ENCODE results near the gene LARGE1. TPM values are rescaled to one million over a fixed set of nuclear protein-coding genes. Genes with fewer than 3 reads are reported as not detected.

Gene LARGE1
- total RNA-seq, 2 donors from 2014 or later: 80.5 to 101 TPM

DNA sequence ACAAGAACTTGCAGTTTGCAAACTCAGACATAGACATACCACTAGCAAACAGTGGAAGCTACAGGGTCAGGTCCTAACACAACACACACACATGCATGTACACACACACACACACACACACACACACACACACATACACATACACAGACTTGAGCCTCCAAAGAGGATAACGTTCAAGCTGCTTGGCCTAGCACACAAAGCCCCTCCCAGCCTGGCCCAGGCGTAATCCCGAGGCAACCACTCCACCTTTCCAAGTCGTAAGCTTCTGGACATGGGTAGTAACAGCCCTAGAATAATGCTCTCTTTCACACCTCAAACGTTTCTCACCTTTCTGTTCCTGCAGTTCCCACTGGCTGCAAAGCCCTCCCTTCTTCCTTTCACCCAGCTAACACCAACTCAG, 88.6 kb downstream of the LARGE1 start:
- DNase-seq (ENCODE audit: low spot score): no peak
- Histone ChIP-seq H3K9me3 (no peaks in the 10 kb centered on the region), H3K27ac (peak overlapping the region; percentile 64 to 68), H3K27me3 (no peaks in the 10 kb centered on the region), H3K4me3 (no peak overlapping the region), H3K4me1 (peaks cover 0 to 54% of the 10 kb centered on the region in 2 donors), H3K36me3 (no peaks in the 10 kb centered on the region)
- TF ChIP-seq, protein P1, sequence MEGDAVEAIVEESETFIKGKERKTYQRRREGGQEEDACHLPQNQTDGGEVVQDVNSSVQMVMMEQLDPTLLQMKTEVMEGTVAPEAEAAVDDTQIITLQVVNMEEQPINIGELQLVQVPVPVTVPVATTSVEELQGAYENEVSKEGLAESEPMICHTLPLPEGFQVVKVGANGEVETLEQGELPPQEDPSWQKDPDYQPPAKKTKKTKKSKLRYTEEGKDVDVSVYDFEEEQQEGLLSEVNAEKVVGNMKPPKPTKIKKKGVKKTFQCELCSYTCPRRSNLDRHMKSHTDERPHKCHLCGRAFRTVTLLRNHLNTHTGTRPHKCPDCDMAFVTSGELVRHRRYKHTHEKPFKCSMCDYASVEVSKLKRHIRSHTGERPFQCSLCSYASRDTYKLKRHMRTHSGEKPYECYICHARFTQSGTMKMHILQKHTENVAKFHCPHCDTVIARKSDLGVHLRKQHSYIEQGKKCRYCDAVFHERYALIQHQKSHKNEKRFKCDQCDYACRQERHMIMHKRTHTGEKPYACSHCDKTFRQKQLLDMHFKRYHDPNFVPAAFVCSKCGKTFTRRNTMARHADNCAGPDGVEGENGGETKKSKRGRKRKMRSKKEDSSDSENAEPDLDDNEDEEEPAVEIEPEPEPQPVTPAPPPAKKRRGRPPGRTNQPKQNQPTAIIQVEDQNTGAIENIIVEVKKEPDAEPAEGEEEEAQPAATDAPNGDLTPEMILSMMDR (IDR thresholded peaks at IDR 0.05): no peak

DNA sequence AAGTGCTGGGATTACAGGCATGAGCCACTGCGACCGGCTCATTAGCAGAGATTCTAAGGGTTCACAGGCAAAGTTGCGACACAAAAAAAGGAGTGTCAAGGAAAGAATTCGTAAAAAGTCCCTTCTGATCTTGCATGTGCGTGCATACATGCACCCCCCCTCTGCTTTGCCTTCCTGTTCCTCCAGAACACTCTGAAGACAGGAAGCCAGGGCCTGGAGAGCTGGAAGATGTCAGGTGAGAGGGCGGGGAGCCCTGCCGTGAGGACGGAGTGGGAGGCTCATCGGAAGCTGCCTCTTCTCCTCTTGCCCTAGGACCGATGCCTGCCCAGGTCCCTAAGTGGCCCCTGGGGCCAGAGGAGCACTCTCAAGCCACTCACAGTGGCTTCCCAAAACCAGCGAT, 89.1 kb downstream of the LARGE1 start:
- no peak overlapping the region for H3K4me3 ChIP-seq
- H3K27me3 ChIP-seq: no peaks in the 10 kb centered on the region
- H3K9me3 ChIP-seq: no peaks in the 10 kb centered on the region
- H3K27ac ChIP-seq: peak overlapping the region; percentile 64 to 68
- H3K4me1 ChIP-seq: peaks cover 0 to 49% of the 10 kb centered on the region in 2 donors
- no peaks in the 10 kb centered on the region for H3K36me3 ChIP-seq
- TF ChIP-seq, protein P1 (IDR thresholded peaks at IDR 0.05): no peak
- no peak for DNase-seq (ENCODE audit: low spot score)

DNA sequence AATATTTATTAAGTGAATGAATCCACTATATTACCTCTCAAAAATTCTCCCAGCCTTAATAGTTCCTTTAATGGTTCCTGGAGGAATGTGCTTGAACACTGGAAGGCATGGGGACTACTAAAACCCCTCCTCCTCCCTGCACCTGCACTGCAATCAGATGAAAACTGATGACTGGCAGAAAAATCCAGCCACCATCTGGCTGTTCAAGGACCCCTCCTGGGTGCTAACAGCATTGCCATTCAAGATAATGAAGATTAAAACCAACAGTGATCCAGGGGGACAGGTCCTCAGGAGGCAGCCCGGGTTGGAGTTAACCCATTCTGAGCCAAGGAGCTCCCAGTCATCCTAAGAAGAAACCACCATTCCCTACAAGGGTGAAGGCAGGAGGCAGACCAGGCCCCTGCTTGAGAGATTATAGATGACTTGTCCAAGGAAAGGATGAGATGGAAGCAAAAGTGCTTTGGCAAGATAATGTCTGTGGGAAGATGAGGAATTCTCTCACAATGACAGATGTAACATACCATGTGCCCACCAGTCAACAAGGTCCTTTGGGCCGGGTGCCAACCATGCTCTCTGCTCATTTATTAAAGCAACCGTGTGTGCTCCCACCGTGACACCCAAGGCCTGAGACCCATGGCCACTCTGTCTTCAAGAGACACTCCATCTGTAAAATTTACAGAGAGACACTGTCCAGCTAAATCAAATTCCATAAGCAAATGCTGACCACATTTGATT, 90.6 kb downstream of the LARGE1 start:
- TF ChIP-seq, protein P1 (IDR thresholded peaks at IDR 0.05): no peak
- H3K4me3 ChIP-seq: no peak overlapping the region
- H3K4me1 ChIP-seq: peaks cover 0 to 42% of the 10 kb centered on the region in 2 donors
- no peaks in the 10 kb centered on the region for H3K9me3 ChIP-seq
- H3K27me3 ChIP-seq: no peaks in the 10 kb centered on the region
- H3K36me3 ChIP-seq: no peaks in the 10 kb centered on the region
- no peak for DNase-seq (ENCODE audit: low spot score)
- H3K27ac ChIP-seq: no peak overlapping the region

DNA sequence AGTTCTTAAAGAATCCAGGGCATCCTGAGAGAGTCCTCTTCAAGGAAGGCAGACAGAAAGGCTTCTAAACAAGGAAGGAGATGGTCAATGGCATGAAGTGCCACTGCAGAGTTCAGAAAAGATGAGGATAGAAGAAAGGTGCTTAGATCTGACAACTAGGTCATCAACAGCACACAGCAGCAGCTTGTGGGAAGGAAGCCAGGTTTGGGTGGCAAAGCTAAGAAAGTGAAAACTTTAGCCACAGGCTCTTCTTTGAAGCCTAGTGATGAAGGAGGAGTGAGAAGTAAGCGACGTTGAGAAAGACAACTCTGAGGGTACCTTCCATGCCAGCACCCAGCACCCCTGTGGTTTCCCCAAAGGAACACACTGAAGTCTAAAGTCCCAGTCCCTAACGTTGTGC, 92.0 kb downstream of the LARGE1 start:
- Histone ChIP-seq H3K36me3 (no peaks in the 10 kb centered on the region), H3K9me3 (no peaks in the 10 kb centered on the region), H3K27ac (no peak overlapping the region), H3K27me3 (no peaks in the 10 kb centered on the region), H3K4me1 (peaks cover 0 to 41% of the 10 kb centered on the region in 2 donors), H3K4me3 (no peak overlapping the region)
- DNase-seq (ENCODE audit: low spot score): no peak
- TF ChIP-seq, protein P1 (IDR thresholded peaks at IDR 0.05): no peak

DNA sequence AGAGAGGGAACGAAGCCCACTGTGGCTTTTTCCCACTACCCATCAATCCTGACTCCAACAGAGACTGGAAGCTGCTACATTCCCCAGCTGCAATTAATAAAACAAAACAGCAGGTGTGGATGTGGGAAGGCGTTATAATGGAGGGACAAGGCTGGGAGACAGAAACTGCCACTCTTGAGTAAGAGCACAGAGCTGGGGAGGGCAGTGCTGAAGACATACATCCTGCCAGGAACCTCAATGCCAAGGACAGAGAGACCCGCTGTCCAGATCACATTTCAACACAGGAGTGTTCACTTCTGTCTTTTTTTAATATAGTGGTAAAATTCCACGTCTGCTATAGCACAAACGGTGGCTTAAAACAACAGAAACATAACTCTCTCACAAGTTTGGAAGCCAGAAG, 94.5 kb downstream of the LARGE1 start:
- peak overlapping the region; percentile 36 to 77 for H3K27ac ChIP-seq
- no peaks in the 10 kb centered on the region for H3K27me3 ChIP-seq
- no peaks in the 10 kb centered on the region for H3K9me3 ChIP-seq
- no peak overlapping the region for H3K4me3 ChIP-seq
- H3K4me1 ChIP-seq: peaks cover 0 to 29% of the 10 kb centered on the region in 2 donors
- no peak for DNase-seq (ENCODE audit: low spot score)
- H3K36me3 ChIP-seq: no peaks in the 10 kb centered on the region
- TF ChIP-seq, protein P1 (IDR thresholded peaks at IDR 0.05): no peak

DNA sequence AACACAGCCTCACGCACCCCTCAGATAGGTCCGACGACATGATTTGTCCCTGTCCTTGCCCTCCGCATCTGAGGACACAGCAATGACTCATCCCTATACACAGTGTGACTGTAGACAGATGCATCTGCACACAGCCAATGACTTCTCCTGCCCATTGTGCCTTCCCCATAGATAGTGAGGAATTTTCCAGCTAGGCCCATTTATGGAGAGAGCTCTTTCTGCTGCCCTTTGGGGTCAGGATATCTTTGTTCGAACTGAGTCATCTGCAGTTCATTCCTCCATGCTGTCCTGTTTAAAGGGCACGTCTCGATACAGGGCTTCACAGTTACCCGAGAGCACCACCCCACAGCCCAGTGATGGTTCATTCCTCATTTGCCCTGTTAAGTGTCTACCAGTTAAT, 96.7 kb downstream of the LARGE1 start:
- peak overlapping the region; percentile 41 to 77 for H3K27ac ChIP-seq

More for the DNA sequence above, 96.7 kb downstream of the LARGE1 start:
- no peaks in the 10 kb centered on the region for H3K36me3 ChIP-seq
- H3K9me3 ChIP-seq: no peaks in the 10 kb centered on the region
- H3K27me3 ChIP-seq: no peaks in the 10 kb centered on the region
- H3K4me3 ChIP-seq: no peak overlapping the region
- TF ChIP-seq, protein P1 (IDR thresholded peaks at IDR 0.05): no peak
- peak; percentile 66 for DNase-seq (ENCODE audit: low spot score)
- peaks cover 0 to 18% of the 10 kb centered on the region in 2 donors for H3K4me1 ChIP-seq

Measured in right atrium auricular region (tissue), 2 donors.